MCF 10A (cell line): Measurements from ENCODE around the gene GRM7. TPM values are rescaled to one million over a fixed set of nuclear protein-coding genes. Genes with fewer than 3 reads are reported as not detected.

Source experiments
- BruUV-seq: library from RNA; stranded (reverse); fragments of 400-500 nt; replicated peaks from 2 replicates; lab custom pipeline; 2021; lab: Mats Ljungman, UMichigan
- CTCF ChIA-PET: fragments of 300-600 bp; sonication (Branson Sonifier 250); formaldehyde crosslinking; extraction: SDS; loops from one replicate; lab custom pipeline; 2021; ENCODE audit warnings: antibody characterized with exemption, inconsistent platforms; lab: Yijun Ruan, JAX
- POLR2A ChIA-PET: fragments of 300-600, 350-650 bp; sonication (Branson Sonifier 250); formaldehyde crosslinking; extraction: SDS; loops from one replicate; lab custom pipeline; 2020; ENCODE audit warnings: antibody characterized with exemption, inconsistent platforms; lab: Yijun Ruan, JAX
- DNase-seq: peaks from one replicate; pipeline ENCODE4 v3.0.0-alpha.2; 2018; ENCODE audit not compliant: unreplicated experiment
- H3K27ac Mint-ChIP-seq: one replicate; pipeline ENCODE4 v1.8.0; 2022; ENCODE audit warnings: mild to moderate bottlenecking, low read depth, mixed read lengths; ENCODE audit not compliant: unreplicated experiment
- H3K27me3 Mint-ChIP-seq: one replicate; pipeline ENCODE4 v1.8.0; 2022; ENCODE audit warnings: mixed read lengths; ENCODE audit not compliant: insufficient read depth, unreplicated experiment
- H3K36me3 Mint-ChIP-seq: one replicate; pipeline ENCODE4 v1.8.0; 2022; ENCODE audit warnings: mild to moderate bottlenecking, moderate library complexity, mixed read lengths; ENCODE audit not compliant: insufficient read depth, unreplicated experiment
- H3K4me1 Mint-ChIP-seq: one replicate; pipeline ENCODE4 v1.8.0; 2022; ENCODE audit warnings: mixed read lengths; ENCODE audit not compliant: insufficient read depth, unreplicated experiment
- H3K4me3 Mint-ChIP-seq: one replicate; pipeline ENCODE4 v1.8.0; 2022; ENCODE audit warnings: mild to moderate bottlenecking, moderate library complexity, mixed read lengths; ENCODE audit not compliant: unreplicated experiment
- H3K9me3 Mint-ChIP-seq: one replicate; pipeline ENCODE4 v1.8.0; 2022; ENCODE audit warnings: mixed read lengths; ENCODE audit not compliant: unreplicated experiment
- CTCF ChIP-seq: fragments of 200-600 bp; IDR thresholded peaks from one replicate; pipeline ENCODE4 v1.8.0; 2022; ENCODE audit warnings: antibody characterized with exemption, mild to moderate bottlenecking; ENCODE audit not compliant: unreplicated experiment
- intact Hi-C: fragments of 100-400 bp; cut with micrococcal nuclease; formaldehyde crosslinking; loops from 2 replicates; pipeline ENCODE4 v1.14.1; 2022
- total RNA-seq: library from RNA; stranded (reverse); gene quantifications from 2 replicates; pipeline ENCODE4 v1.2.3, GENCODE V29; 2022

Gene GRM7
- total RNA-seq, 1 experiment from 2014 or later = not detected

GRCh38 chr3:7574435-7574834 is 713.5 kb downstream of the GRM7 start:
- Mint-ChIP-seq H3K4me1 (no peaks in the 10 kb centered on the region), H3K4me3 (no peak overlapping the region), H3K36me3 (no peaks in the 10 kb centered on the region), H3K27ac (no peak overlapping the region), H3K9me3 (no peaks in the 10 kb centered on the region), H3K27me3 (no peaks in the 10 kb centered on the region)
- ChIA-PET CTCF (interaction anchor here (0.6 to 1.1 kb wide), 3 partner anchors 25 to 727 kb away, joined by 3 to 4 read pairs (median 4); no protein-coding TSS in a partner anchor), POLR2A (interaction anchor here (0.6 kb wide), 1 partner anchor 11 kb away, joined by 3 read pairs; no protein-coding TSS in a partner anchor)
- intact Hi-C loops = no loop called here
- DNase-seq = no peak
- BruUV-seq = no TSS peak
- TF ChIP-seq CTCF = no peak

- H3K27ac Mint-ChIP-seq = no peak overlapping the region
- H3K4me3 Mint-ChIP-seq = no peak overlapping the region
- CTCF ChIA-PET = no interaction called here
- H3K36me3 Mint-ChIP-seq = no peaks in the 10 kb centered on the region
- TF ChIP-seq CTCF = no peak
- DNase-seq = no peak
- intact Hi-C loops = no loop called here
- H3K9me3 Mint-ChIP-seq = no peaks in the 10 kb centered on the region
- H3K4me1 Mint-ChIP-seq = no peaks in the 10 kb centered on the region
- BruUV-seq = no TSS peak
- H3K27me3 Mint-ChIP-seq = no peaks in the 10 kb centered on the region
- POLR2A ChIA-PET = no interaction called here
Observed at GRCh38 chr3:7576071-7576470, 715.2 kb downstream of the GRM7 start.

GRCh38 chr3:7576506-7576905 is 715.6 kb downstream of the GRM7 start:
- Mint-ChIP-seq H3K4me1 (no peaks in the 10 kb centered on the region), H3K27ac (no peak overlapping the region), H3K4me3 (no peak overlapping the region), H3K9me3 (no peaks in the 10 kb centered on the region), H3K36me3 (no peaks in the 10 kb centered on the region), H3K27me3 (no peaks in the 10 kb centered on the region)
- intact Hi-C loops = no loop called here
- ChIA-PET CTCF (no interaction called here), POLR2A (no interaction called here)
- no peak for TF ChIP-seq CTCF
- BruUV-seq = no TSS peak
- DNase-seq = no peak

- Mint-ChIP-seq H3K4me3 (no peak overlapping the region), H3K27ac (no peak overlapping the region)
- POLR2A ChIA-PET = no interaction called here
Observed at GRCh38 chr3:7577513-7577912, 716.6 kb downstream of the GRM7 start.

More at GRCh38 chr3:7577513-7577912, 716.6 kb downstream of the GRM7 start:
- no TSS peak for BruUV-seq
- DNase-seq = no peak
- H3K9me3 Mint-ChIP-seq = peaks cover 6% of the 10 kb centered on the region
- H3K36me3 Mint-ChIP-seq = no peaks in the 10 kb centered on the region
- CTCF ChIA-PET = no interaction called here
- no peaks in the 10 kb centered on the region for H3K4me1 Mint-ChIP-seq
- no peak for TF ChIP-seq CTCF
- no peaks in the 10 kb centered on the region for H3K27me3 Mint-ChIP-seq
- intact Hi-C loops = no loop called here
